Heart right ventricle (tissue), 16 donors: ENCODE measurements around the gene PRSS8. TPM values are rescaled to one million over a fixed set of nuclear protein-coding genes. Genes with fewer than 3 reads are reported as not detected.
A peak's percentile ranks its signal among the peaks of the same experiment; 100 is the strongest.

Experiments
- ATAC-seq, 8 donors: fragments of 200-7000 bp; cut with Tn5 transposase; one replicate each; pipeline ENCODE4 v1.9.1; 2020; ENCODE audit warnings: mild to moderate bottlenecking in 8 of 8, moderate library complexity in 8 of 8, moderate number of reproducible peaks in 1 of 8
- DNase-seq, 2 donors: peaks; one replicate each; pipeline ENCODE4 v3.0.0-alpha.2; 2020
- H3K27ac ChIP-seq, 10 donors: fragments of 200-600 bp; sonication (generic) in 2 of 10; one replicate each; pipeline versions ENCODE4 v1.5.0 to v1.8.0; 2020 to 2022; ENCODE audit warnings: mild to moderate bottlenecking in 3 of 10
- H3K27me3 ChIP-seq, 7 donors: fragments of 200-600 bp; one replicate each; pipeline ENCODE4 v1.8.0; 2021 to 2022; ENCODE audit warnings: mild to moderate bottlenecking in 2 of 7
- H3K36me3 ChIP-seq, 9 donors: fragments of 200-600 bp; sonication (generic) in 1 of 9; one replicate each; pipeline versions ENCODE4 v1.5.0 to v1.8.0; 2020 to 2022; ENCODE audit warnings: mild to moderate bottlenecking in 2 of 9
- H3K4me1 ChIP-seq, 9 donors: fragments of 200-600 bp; sonication (generic) in 1 of 9; one replicate each; pipeline versions ENCODE4 v1.5.0 to v1.8.0; 2020 to 2022; ENCODE audit warnings: mild to moderate bottlenecking in 4 of 9
- H3K4me3 ChIP-seq, 10 donors: fragments of 200-600 bp; sonication (generic) in 2 of 10; one replicate each; pipeline versions ENCODE4 v1.5.0 to v1.8.0; 2020 to 2022; ENCODE audit warnings: mild to moderate bottlenecking in 7 of 10, moderate library complexity in 2 of 10
- H3K9me3 ChIP-seq, 11 donors: fragments of 200-600 bp in 10 of 11; sonication (generic) in 2 of 11; one replicate each; pipeline versions ENCODE4 v1.5.0 to v1.8.0; 2013 to 2022; ENCODE audit warnings: mild to moderate bottlenecking in 2 of 11, control low read depth in 1 of 11, moderate library complexity in 1 of 11
- CTCF ChIP-seq, 9 donors: fragments of 200-600 bp; sonication (generic) in 2 of 9; IDR thresholded peaks; one replicate each; pipeline versions ENCODE4 v1.5.0 to v1.8.0; 2021 to 2022; ENCODE audit warnings: antibody characterized with exemption in 9 of 9, mild to moderate bottlenecking in 5 of 9, moderate library complexity in 1 of 9
- WGBS, 2 donors: extraction: QIAGEN DNeasy Blood & Tissue Kit; methylation state at CpG; one replicate each; pipeline ENCODE4 v1.1.7; 2013; ENCODE audit warnings: inconsistent platforms in 1 of 2; 5-methylcytosine and 5-hydroxymethylcytosine counted together
- intact Hi-C, 10 donors: fragments of 100-400 bp; cut with DNase I; formaldehyde crosslinking; loops; one replicate each; pipeline versions ENCODE4 v1.11.1 to v1.14.2; 2022
- polyA plus RNA-seq, 2 donors: library from polyadenylated mRNA; stranded (reverse); fragments of 200-250 nt; gene quantifications; one replicate each; pipeline ENCODE4 v1.2.3, GENCODE V29; 2013
- total RNA-seq, 10 donors: library from RNA; stranded (reverse); fragmentation: NEBNext Ultra II Directional in 3 of 10; extraction: Animal tissue kit (Norgen Biotek cat#: 25700) in 3 of 10; gene quantifications; one replicate each; pipeline versions ENCODE4 v1.2.1 to v1.2.4, GENCODE V29; 2021 to 2023
- donor health status: Arrhythmogenic right ventricular cardiomyopathy.
- donor health status: ischemic (EF 13 %, LVEDD 7.1; RV severe dilation, severe dysfunction).
- donor health status: healthy with polysubstance abuse.
- donor health status: DM: no; HTN: yes; CAD: no.
- donor health status: DM: no; HTN: no; CAD: no.
- donor health status: ischemic (EF 25% LVEDD 6.9; RV normal size, moderate dysfunction).
- donor health status: ischemic (EF 25% LVEDD 5.7; RV mildly dilated, moderate dysfunction).
- donor health status: healthy.
- donor health status: DM: yes; HTN: yes; CAD: no.
- donor health status: Ischemic cardiomyopathy.
- donor health status: ischemic (EF 35%, LVEDD 5.7; RV mildly dilated, moderate dysfunction).
- donor health status: nonischemic (EF 11% LVEDD 7.7; RV severe dilation, severe dysfunction).
- donor health status: DM: yes; HTN: yes; CAD: no.
- donor health status: PGD.
- donor health status: ischemic (EF 29% LVEDD 5.4; RV normal size, mild dysfunction).
- donor health status: nonischemic (EF 23%, LVEDD 6.1; RV moderate dilation, normal function).

PRSS8 gene
- total and polyA plus RNA-seq, 12 donors, result 0.09 to 0.57 (median 0.16) TPM; not detected in 7

DNA sequence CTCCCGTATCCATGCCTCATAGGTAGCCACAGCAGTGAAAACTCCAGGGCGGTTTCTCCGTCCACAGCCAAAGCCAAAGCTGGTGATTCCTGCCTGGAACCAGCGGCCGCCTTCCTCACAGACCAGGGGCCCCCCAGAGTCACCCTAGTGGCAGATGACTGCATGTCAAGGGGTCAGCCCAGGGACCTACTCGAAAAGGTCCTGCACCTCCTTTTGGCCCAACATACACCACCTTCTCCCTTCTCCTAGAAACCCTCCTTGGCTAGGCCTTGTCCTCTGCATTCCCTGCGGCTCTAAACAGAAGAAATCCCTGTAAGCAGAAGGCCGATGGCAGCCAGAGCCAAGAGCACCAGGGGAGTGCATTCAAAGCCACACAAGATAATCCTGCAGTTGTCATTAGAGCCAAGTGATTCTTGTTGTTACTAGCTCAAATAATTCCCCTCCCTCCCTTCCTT lies 8.2 kb upstream of the PRSS8 start:
- no peak overlapping the region for H3K4me3 ChIP-seq
- TF ChIP-seq CTCF (IDR thresholded peaks at IDR 0.05), result no peak
- no peak overlapping the region for H3K27ac ChIP-seq
- ATAC-seq, result no peak
- DNase-seq, result no peak
- intact Hi-C loops, result loop anchor here in 8 of 10 donors (2.0 to 10.0 kb wide), 11 partner anchors 35 to 159 kb away; partner anchors contain the start of genes BCKDK (in 5 of the 8), HSD3B7 (in 5 of the 8), FUS (in 2 of the 8) and STX4 (in 1 of the 8)
- H3K9me3 ChIP-seq, result no peaks in the 10 kb centered on the region
- peaks cover 0 to 19% (median 10%) of the 10 kb centered on the region in 7 donors for H3K27me3 ChIP-seq
- 87 to 89% methylated on average over 8 of the region's 8 CpGs for WGBS, 2 donors
- H3K4me1 ChIP-seq, result peaks cover 3 to 28% (median 21%) of the 10 kb centered on the region in 9 donors
- no peaks in the 10 kb centered on the region for H3K36me3 ChIP-seq

- H3K27me3 ChIP-seq, result peaks cover 0 to 15% (median 7%) of the 10 kb centered on the region in 7 donors
- H3K9me3 ChIP-seq, result no peaks in the 10 kb centered on the region
- H3K4me1 ChIP-seq, result peaks cover 8 to 33% (median 25%) of the 10 kb centered on the region in 9 donors
- ATAC-seq (no peak), DNase-seq (no peak)
- WGBS, 2 donors, result 56 to 58% methylated on average over 22 of the region's 22 CpGs
- no peaks in the 10 kb centered on the region for H3K36me3 ChIP-seq
- H3K27ac ChIP-seq, result peak overlapping the region in 9 of 10 donors; percentile 65 to 91 (median 82)
- peak overlapping the region in 9 of 10 donors; percentile 33 to 62 (median 51) for H3K4me3 ChIP-seq
- intact Hi-C loops, result loop anchor here in 8 of 10 donors (2.0 to 10.0 kb wide), 11 partner anchors 34 to 158 kb away; partner anchors contain the start of genes BCKDK (in 5 of the 8), HSD3B7 (in 5 of the 8), FUS (in 2 of the 8) and STX4 (in 1 of the 8)
- TF ChIP-seq CTCF (IDR thresholded peaks at IDR 0.05), result no peak
Observed at GRCh38 chr16:31143011-31143693, 7.6 kb upstream of the PRSS8 start.

GRCh38 chr16:31142109-31143010 lies 6.8 kb upstream of the PRSS8 start:
- DNase-seq (peak; percentile 99), ATAC-seq (peak; percentile 96 to 99 (median 98))
- Histone ChIP-seq H3K36me3 (no peaks in the 10 kb centered on the region), H3K4me1 (peaks cover 8 to 35% (median 26%) of the 10 kb centered on the region in 9 donors), H3K27me3 (peaks cover 0 to 7% (median 0%) of the 10 kb centered on the region in 7 donors), H3K27ac (peak overlapping the region in 9 of 10 donors; percentile 69 to 91 (median 82)), H3K9me3 (no peaks in the 10 kb centered on the region), H3K4me3 (peak overlapping the region in 9 of 10 donors; percentile 33 to 62 (median 51))
- TF ChIP-seq CTCF (IDR thresholded peaks at IDR 0.05), result peak; percentile 88 to 99 (median 96)
- 2 to 4% methylated on average over 83 to 89 of the region's 89 CpGs for WGBS, 2 donors
- intact Hi-C loops, result loop anchor here in 8 of 10 donors (1.0 to 10.0 kb wide), 16 partner anchors 24 to 158 kb away; partner anchors contain the start of genes HSD3B7 (in 6 of the 8), BCKDK (in 5 of the 8), FUS (in 2 of the 8) and STX4 (in 2 of the 8)
